ENCODE measurements around the gene QRICH2.
"Not testable (repeated sequence)": the region's sequence is repeated elsewhere in the genome, so short reads cannot be mapped to it uniquely, and the experiment has no call there.

QRICH2 gene, protein sequence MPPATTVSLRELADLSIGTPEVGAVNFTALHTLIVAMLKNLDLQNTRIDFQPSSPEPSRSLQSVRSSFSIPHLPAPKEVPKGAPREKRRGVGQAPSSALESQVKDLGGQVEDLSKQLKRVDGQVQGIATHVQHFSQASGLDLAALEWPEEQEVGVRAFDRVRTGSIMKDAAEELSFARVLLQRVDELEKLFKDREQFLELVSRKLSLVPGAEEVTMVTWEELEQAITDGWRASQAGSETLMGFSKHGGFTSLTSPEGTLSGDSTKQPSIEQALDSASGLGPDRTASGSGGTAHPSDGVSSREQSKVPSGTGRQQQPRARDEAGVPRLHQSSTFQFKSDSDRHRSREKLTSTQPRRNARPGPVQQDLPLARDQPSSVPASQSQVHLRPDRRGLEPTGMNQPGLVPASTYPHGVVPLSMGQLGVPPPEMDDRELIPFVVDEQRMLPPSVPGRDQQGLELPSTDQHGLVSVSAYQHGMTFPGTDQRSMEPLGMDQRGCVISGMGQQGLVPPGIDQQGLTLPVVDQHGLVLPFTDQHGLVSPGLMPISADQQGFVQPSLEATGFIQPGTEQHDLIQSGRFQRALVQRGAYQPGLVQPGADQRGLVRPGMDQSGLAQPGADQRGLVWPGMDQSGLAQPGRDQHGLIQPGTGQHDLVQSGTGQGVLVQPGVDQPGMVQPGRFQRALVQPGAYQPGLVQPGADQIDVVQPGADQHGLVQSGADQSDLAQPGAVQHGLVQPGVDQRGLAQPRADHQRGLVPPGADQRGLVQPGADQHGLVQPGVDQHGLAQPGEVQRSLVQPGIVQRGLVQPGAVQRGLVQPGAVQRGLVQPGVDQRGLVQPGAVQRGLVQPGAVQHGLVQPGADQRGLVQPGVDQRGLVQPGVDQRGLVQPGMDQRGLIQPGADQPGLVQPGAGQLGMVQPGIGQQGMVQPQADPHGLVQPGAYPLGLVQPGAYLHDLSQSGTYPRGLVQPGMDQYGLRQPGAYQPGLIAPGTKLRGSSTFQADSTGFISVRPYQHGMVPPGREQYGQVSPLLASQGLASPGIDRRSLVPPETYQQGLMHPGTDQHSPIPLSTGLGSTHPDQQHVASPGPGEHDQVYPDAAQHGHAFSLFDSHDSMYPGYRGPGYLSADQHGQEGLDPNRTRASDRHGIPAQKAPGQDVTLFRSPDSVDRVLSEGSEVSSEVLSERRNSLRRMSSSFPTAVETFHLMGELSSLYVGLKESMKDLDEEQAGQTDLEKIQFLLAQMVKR (N-terminal part only)

DNA sequence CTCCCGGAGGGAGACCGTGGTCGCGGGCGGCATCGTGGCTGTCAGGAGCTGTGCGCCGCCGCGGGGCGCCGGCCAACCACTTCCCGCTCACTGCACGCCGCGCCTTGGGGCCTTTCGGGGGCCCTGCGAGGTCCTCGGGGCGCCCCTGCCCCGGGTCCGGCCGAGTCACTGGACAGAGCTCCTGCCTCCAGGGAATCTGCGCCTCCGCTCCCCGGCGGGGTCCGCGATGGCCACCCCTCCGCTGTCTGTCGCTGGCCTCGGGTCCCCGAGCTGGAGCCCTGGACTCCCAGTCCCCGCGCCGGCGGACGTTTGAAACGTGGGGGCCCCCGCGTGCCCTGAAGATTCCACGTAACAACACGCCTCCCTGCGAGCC is at the start of gene QRICH2:
TSS of gene QRICH2 (minus strand) at position 311 of the 373 bp plus-strand sequence. CDS start at position 33, 278 bp downstream.
- DNase-seq = no peak

DNA sequence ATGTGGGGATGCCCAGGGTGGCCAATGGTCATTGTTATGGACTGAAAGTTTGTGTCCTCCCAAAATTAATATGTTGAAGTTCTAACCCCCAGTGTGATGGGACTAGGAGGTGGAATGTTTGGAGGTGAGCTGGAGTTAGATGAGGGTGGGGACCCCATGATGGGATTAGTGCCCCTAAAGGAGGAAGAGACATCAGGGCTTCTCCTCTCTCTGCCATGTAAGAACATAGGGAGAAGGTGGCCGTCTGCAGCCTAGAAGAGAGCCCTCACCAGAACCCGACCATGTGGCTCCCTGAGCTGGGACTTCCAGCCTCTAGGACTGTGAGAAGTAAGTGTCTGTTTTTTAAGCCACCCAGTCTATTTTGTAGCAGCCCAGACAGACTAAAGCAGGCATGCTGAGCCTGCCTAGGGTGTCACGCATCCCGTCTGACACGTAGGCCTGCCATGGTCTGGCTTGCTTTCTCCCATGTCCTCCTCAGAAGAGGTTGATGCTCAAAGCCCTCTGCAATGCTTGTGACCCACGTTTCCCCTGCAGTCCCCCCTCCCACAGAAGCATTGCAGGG is 49.6 kb upstream of the QRICH2 start:
- no peak for DNase-seq

DNA sequence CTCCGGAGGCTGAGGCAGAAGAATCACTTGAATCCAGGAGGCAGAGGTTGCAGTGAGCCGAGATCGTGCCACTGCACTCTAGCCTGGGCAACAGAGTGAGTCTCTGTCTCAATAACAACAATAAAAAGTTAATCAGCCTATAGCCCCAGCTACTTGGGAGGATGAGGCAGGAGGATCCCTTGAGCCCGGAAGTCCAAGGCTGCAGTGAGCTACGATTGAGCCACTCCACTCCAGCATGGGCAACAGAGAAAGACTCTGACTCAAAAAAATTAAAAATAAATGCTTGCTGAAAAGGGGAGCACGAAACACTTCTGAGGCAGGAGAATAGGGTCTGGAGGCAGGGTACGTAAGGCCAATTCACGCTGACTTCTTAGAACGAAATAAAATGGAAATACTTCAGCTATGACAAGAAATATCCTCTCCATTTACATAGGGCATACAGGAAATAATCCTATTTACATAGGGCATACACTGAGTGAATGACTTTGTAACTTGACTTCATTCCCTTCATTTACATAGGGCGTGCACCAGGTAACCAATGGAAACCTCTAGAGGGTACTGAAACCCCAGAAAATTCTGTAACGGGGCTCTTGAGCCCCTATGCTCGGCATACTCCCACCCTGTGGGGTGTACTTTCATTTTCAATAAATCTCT is 48.9 kb upstream of the QRICH2 start:
- DNase-seq = no peak

DNA sequence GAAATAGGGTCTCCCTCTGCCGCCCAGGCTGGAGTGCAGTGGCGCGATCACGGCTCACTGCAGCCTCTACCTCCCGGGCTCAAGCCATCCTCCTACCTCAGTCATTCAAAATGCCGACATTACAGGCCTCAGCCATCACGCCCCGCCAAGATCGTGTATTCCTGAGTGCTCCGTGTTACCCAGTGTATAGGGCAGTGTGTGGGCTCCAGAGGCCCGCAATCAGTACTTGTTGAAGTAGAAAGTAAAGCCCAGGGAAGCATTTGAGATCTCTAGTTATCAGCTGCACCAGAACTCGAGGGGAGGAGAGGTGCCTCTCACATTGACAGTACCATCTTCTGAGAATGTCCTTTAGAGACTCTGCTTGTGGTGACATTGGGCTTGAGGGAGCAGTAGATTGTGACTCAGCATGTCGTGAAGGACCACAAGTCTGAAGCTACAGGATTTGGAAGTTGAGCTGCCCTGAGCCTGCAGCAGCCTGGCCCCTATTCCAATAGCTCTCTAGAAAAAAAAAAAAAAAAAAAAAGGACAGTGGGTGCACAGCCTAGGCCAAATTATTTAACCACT is 46.8 kb upstream of the QRICH2 start:
- DNase-seq = peak; percentile 9

DNA sequence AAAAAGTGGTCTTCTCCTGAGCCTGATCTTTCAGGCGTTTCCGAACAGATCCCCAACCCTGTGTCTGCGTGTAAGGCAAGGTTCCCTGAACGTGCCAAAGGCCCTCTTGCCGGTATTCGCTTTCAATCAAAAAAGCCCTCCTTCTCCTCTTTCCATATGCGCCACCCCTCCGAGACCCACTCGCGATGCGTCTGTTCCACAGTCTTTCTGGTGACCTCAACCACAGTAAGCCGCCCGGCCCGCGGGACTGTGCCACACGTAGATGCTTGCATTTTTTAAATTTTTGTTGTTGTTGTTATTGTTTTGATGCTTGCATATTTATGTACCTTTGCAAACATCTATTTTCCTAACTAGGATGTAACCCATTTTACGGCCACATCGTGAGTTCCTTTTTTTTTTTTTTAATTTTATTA is 46.2 kb upstream of the QRICH2 start:
- DNase-seq = no peak

DNA sequence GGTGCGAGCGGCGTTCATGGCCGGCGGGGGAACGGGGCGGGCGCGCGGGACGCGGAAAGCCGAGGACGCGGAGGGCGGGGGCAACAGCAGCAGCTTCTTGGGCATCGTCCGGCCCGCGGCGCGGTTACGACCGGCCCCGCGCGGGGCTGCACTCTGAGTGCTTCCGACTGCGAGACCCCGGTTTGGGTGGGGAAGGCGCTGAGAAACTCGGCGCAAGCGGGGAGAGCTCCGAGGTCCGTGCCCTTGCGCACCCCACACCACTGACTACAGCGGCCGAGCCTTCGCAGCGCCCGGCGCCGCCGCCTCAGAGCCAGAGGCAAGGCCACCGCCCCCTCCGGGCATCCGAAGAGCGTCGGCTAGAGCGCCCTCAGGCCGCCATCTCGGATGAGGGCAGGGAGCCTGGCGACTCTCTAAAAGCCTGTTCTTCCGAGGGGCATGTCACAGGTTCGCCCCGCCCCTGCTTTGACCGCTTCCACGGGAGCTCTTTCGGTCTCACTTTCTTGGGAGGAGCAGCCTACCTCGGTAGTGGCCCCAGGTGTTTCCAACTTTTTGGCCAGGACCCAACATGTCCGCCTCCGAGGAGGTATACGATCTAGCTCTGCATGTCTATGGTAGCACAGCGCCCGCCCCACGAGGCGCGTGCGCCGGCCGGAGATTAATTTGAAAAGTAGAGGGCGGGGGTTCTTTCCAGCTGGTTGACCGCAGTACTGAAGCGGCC is 45.7 kb upstream of the QRICH2 start, which contains the start of gene PRPSAP1:
TSS of gene PRPSAP1 (minus strand) at position 318 of the 718 bp plus-strand sequence. CDS start at position 105, 213 bp downstream.
- peak; percentile 85 for DNase-seq

DNA sequence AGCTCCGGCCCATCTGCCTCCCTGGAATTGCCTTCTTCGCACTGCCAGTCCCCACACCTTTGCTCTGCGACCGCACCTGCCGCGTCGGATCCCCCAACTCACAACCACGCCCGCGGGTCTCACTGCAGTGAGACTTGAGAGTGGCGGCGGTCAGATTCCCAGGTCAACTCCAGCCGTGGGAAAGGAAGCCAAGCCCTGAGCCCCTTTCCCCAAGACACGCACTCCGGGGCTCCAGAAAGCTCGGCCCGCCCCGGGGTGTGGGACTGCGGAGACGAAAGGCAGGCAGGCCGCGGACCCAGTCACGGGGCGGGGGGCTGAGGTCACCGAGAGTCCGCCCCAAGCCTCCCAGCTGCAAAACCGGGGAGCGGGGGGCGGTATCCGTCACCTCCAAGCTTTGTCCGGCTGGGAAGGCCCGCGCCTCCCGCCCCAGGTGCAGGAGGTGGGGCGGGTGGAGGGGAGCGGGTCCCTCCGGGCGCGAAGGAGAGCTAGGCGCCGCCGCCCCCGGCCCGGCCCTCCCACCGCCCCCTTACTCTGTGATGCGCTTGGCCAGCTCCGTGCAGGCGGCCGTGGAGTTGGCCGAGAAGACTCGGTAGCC is 45.0 kb upstream of the QRICH2 start:
- DNase-seq = no peak

DNA sequence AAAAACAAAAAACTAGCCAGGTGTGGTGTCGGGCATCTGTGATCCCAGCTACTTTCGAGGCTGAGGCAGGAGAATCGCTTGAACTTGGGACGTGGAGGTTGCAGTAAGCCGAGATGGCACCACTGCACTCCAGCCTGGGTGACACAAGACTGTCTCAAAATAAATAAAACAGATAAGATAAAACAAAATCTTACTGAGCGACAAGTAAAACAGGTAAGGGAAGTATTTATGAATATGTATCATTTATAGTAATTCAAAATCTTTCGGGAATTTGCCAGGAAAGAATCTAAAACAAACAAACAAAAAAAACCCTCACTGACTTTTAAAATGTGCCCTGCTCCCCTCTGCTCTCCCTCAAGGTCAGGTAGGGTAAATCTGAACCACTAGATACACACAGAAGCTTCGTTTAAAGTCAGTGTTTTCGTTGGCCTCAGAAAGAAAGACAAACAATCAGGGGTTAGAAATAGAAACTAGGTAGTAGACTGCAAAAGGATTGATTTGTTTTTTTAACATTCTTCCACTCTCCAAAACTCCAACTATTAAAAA is 43.5 kb upstream of the QRICH2 start:
- DNase-seq = no peak

DNA sequence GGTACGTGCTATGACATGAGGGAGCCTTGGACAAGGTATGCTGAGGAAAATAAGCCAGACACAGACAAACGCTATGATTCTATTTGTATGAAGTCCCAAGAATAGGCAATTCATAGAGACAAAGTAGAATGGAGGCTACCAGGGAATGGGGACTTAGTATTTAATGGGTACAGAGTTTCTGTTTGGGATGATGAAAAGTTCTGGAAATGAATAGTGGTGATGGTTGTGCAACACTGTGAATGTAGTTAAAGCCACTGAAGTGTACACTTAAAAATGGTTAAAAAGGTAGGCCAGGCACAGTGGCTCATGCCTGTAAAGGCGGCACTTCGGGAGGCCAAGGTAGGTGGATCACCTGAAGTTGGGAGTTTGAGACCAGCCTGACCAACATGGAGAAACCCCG is 42.4 kb upstream of the QRICH2 start:
- no peak for DNase-seq

DNA sequence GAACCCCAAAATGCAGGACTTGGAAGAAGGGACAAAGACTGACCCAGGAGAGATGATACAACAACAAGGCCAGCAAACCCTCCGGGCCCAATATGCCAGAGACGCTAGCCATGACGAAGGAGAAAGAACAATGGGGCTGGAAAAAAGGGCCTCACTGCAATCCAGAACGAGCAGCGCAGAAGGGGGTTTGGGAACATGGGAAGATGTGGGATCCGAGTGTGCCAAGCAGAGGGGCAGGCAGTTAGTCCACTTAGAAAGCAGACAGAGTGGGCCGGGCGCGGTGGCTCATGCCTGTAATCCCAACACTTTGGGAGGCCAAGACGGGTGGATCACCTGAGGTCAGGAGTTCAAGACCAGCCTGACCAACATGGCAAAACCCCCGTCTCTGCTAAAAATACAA is 38.9 kb upstream of the QRICH2 start:
- not testable (repeated sequence) for DNase-seq

DNA sequence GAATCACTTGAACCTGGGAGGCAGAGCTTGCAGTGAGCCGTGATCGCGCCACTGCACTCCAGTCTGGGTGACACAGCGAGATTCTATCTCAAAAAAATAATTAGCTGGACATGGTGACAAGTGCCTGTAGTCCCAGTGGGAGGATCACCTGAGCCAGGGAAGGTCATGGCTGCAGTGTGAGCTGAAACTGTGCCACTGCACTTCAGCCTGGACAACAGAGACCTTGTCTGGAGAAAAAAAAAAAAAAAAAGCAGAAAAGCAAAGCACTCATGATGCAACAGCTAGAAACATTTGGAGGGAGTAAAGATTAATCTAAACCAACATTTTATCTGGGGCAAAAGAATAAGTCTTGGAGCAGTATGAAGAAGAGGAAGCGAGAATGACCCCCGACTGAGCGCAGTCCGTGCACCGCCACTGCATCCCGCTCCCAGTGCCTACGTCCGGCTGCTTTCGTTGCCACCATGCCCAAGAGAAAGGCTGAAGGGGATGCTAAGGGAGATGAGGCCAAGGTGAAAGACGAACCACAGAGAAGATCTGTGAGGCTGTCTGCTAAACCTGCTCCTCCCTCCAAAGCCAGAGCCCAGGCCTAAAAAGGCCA is 37.4 kb upstream of the QRICH2 start:
- DNase-seq = no peak

DNA sequence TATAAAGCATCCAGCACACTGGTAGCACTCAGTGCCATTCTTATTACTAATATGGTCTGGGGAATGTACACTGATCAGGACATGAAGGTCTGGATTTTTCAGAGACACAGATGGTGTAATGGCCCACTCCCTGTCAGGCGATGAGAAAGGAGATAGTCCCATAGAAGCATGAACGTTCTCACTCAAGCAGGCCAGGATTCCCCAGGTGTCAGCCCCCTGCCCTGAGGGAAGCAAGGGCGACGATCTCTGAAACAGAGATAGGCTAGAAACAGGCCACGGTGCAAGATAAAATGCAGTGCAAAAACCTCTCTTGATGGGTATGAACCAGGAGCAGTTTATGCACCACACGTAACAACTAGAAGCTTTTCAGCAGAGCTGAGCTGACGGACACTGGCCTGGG is 35.0 kb upstream of the QRICH2 start:
- no peak for DNase-seq

DNA sequence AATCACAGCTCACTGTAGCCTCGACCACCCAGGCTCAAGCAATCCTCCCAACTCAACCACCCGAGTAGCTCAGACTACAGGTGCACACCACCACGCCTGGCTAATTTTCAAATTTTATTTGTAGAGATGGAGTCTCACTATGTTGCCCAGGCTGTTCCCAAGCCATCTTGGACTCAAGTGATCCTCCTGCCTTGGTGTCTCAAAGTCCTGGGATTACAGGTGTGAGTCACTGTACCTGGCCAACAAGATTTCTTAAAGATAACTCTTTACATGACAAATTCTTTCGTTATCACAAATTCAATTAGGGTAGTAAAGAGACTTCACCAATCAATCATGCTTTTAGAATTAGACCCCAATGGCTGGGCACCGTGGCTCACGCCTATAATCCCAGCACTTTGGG is 33.2 kb upstream of the QRICH2 start:
- DNase-seq = no peak

DNA sequence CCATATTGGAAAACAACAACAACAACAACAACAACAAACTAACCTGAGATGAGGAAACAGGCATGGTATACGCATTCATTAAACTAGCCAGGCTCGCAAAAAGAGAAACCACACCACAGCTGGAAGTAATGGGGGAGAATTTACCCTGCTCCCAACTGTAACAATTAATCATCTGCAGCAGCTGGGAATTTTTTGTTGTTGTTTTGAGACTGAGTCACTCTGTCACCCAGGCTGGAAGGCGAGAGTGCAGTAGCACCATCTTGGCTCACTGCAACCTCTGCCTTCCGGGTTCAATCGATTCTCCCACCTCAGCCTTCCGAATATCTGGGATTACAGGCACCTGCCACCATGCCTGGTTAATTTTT is 29.3 kb upstream of the QRICH2 start:
- DNase-seq = no peak

DNA sequence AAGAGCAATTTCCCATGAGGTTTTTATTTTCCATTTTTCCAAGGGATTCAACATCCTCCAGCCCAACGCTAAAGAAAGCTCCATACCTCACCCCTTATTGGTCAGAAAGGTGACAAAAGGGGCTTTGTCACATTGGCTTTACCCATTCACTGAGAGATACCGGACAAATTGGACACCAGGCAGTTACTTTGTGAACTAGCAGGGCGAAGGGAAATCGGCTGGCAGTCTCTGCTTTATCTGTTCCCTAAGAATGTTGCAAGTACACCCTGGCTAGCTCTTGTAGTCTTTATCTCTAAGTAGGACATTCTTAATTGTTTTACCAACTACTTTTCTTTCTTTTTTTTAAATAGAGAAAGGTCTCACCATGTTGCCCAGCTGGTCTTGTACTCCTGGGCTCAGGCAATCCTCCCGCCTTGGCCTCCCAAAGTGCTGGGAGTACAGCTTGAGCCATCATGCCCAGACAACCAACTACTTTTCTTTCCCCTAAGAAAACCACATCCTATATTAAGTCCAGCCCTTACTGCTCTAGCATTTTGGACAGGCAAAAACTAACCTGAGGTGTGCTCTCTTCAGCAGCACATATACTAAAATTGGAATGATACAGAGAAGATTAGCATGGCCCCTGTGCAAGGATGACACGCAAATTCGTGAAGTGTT is 28.8 kb upstream of the QRICH2 start:
- no peak for DNase-seq

DNA sequence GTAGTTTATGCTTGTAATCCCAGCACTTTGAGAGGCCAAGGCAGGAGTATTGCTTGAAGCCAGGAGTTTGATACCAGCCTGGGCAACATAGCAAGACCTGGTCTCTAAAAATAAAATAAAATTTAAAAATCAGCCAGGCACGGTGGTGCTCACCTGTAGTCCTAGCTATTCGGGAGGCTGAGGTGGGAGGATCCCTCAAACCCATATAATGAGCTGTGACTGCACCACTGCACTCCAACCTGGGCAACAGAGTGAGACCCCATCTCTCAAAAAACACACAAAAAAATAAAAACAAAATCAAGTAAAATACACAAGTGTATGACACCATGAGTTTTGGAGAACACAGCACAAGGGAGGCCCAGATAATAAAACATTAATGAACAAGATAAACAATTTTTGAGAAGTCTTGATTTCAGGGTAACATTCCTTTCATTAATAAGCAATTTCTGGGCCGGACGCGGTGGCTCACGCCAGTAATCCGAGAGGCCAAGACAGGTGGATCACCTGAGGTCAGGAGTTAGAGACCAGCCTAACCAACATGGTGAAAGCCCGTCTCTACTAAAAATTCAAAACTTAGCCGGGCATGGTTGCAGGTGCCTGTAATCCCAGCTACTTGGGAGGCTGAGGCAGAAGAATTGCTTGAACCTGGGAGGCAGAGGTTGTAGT is 27.8 kb upstream of the QRICH2 start:
- DNase-seq = no peak

DNA sequence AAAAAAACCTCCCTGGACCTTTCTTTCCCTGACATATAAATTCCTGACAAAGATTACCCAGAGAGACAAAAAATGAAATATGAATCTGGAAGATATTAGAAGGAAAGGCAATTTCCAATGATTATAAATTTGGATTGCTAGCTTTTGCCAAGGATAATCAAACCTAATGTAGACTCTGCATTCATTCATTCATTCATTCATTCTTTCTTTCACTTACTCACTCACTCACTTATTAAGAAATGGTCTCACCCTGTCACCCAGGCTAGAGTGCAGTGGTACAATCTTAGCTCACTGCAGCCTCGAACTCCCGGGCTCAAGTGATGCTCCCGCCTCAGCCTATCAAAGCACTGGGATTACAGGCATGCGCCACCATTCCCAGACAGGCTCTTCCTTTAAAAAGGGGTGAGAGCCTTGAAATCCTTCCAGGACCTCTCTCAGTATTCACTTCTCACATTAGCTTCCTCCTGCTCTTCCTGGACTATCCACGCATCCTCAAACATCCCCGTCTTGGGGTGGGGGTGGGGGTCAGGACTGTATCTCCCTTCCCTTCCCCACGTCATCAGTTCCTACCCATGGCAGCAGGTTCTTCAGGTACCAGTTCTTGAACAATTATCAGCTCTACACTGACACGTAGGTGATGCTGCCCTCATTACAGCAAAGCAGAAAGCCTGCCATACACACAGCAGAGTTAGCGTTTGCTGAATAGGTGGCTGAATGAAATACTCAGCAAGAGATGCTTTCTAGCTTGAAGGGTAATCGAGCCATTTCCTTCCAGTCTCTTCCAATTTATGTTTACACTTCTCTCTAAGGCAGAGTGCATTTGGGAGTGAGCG is 25.8 kb upstream of the QRICH2 start:
- no peak for DNase-seq

DNA sequence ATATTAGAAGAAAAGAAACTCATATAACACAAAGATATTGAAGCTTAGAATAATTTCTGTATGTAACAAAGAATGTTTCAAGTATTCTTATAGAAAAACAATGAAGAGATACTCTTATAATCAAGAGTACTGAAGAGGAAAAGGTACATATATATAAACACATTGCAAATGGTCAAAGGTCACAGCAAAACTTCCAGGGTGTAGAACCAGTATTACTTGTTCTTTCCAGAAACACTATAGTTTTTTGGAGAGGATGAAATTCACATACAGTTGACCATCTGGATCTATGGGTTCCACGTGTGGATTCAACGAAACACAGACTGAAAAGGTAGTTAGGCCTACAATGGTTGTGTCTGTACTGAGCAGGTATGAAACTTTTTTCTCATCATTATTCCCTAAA is 23.0 kb upstream of the QRICH2 start:
- no peak for DNase-seq

Measured in activated CD4-positive, alpha-beta T cell treated with anti-CD3 and anti-CD28 coated beads for 48 hours (primary cell).